Head of caudate nucleus (tissue), 42 donors: ENCODE data around the gene PXDN.
"Not testable (repeated sequence)": the region's sequence is repeated elsewhere in the genome, so short reads cannot be mapped to it uniquely, and the experiment has no call there.

Source experiments
- DNase-seq, 42 donors: peaks; one replicate each; pipeline versions ENCODE4 v3.0.0 to v3.0.0-alpha.2; 2020 to 2021; ENCODE audit warnings: mixed read lengths in 7 of 42
- intact Hi-C: fragments of 100-400 bp; cut with DNase I; formaldehyde crosslinking; loops from one replicate; pipeline ENCODE4 v1.15.0; 2022

PXDN gene

GRCh38 chr2:1731963-1732768 lies 12.1 kb downstream of the PXDN start:
- DNase-seq, result peak in 12 of 42 donors; percentile 2 to 35 (median 12)
- intact Hi-C loops, result no loop called here

DNA sequence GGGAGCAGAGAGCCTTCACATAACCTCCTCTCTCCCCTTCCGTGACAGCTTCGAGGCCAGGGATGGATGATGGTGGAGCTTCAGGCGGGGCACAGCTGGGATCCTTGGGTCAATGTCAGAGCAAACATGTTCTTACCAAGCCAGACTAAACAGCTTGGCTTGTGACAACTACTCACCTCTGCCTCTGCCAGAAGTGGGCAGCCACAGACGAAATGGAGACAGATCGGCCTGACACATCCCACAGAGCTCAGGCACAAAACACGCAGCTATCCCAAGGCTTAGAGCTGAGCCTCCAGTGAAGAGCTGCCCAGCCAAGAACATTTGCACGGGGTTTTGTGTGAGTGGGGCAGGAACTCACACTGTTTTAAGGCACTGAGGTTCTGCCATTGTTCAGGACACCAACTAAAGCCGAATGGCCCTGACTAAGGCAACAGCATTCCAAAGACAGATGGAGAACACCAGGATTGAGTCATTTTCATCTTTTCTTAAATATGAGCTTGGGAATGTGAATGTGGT lies 12.8 kb downstream of the PXDN start:
- intact Hi-C loops, result no loop called here
- DNase-seq, result peak in 11 of 42 donors; percentile 3 to 37 (median 15)

GRCh38 chr2:1730015-1730927 lies 14.0 kb downstream of the PXDN start:
- intact Hi-C loops, result no loop called here
- peak in 7 of 42 donors; percentile 0 to 36 (median 3) for DNase-seq

GRCh38 chr2:1729242-1729641 lies 15.1 kb downstream of the PXDN start:
- DNase-seq, result peak in 3 of 42 donors; percentile 1 to 16 (median 5)
- intact Hi-C loops, result no loop called here

DNA sequence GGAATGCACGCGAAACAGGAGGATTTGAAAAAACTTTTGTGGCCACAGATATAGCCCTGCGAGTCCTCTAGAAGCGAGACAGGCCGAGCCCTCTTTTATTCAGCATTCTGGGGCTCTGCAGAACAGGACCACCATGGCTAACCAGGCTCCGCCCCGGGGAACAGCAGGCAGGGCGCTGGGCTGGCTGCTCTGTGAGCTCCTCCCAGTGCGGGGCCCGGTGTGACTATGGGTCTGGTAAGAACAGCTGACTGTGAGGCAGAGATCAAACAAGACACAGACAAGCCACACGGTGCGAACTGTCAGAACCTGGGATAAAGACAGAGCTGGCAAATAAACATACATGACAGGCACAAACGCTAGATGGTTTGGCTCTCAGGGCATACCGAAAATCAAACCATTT lies 15.5 kb downstream of the PXDN start:
- DNase-seq, result peak in 10 of 42 donors; percentile 14 to 57 (median 32)

DNA sequence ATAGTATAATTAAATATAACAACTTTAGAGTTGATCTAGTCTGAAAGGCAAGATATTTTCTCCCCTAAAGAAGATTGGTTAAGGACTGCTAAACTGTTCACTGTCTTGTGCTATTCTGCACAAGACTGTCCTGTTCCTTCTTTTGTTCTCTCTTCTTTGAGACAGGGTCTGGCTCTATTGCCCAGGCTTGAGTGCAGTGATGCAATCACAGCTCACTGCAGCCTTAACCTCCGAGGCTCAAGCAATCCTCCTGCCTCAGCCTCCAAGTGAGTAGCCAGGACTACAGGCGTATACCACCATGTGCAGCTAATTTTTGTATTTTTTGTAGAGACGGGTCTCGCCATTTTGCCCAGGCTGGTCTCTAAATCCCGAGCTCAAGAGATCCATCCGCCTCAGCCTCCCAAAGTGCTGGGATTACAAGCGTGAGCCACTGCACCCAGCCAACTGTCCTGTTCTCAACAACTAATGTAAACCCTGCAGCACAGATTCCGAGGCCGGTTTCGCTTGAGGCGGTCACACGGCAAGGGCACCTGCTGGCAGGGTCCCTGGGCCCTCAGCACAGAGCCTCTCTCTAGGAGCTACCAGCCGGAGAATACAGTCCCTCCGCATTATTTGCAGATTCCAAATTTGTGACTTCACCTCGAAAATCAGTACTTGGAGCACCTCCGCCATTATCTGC lies 16.4 kb downstream of the PXDN start:
- intact Hi-C loops, result no loop called here
- DNase-seq, result peak in 9 of 42 donors; percentile 0 to 28 (median 10)

More for the DNA sequence above, 15.5 kb downstream of the PXDN start:
- intact Hi-C loops, result no loop called here

- intact Hi-C loops, result no loop called here
- DNase-seq, result peak in 6 of 42 donors; percentile 1 to 32 (median 14)
Measured at GRCh38 chr2:1727101-1727771, 17.1 kb downstream of the PXDN start.

DNA sequence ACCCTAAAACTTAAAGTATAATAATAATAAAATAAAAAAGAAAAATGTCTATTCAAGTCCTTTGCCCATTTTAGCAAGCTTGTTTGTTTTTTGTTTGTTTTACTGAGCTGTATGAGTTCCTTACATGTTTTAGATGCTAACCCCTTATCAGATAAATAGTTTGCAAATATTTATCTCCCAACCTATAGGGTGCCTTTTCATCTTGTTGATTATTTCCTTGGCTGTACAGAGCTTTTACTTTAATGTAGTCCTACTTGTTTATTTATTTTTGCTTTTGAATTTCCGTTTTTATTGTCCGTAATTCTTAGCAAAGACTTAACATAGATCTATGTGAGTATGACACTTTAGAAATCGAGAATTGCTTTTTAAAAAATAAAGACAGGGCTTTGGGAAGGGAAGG lies 17.8 kb downstream of the PXDN start:
- DNase-seq, result no peak
- intact Hi-C loops, result no loop called here

DNA sequence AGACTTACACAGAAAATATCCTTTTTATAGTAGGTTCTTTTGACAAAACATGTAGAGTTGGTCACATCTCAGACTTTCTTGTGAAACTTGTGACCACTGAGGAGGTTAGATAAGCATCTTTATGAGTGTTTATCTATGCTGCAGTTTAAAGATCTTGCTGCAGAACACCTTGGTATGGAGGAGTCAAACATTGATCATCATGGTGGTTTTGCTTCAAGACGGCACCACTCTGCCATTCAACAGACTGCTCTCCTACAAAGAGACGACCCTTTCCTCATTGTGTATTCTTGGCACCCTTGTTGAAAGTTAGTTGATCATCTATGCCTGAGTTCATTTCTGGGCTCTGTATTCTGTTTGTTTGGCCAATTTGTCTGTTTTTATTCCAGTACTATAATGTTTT lies 20.0 kb downstream of the PXDN start:
- DNase-seq, result peak in 3 of 42 donors; percentile 2 to 20 (median 4)
- intact Hi-C loops, result not testable (repeated sequence)

- DNase-seq, result no peak
- intact Hi-C loops, result no loop called here
Measured at GRCh38 chr2:1723397-1724042, 20.8 kb downstream of the PXDN start.

DNA sequence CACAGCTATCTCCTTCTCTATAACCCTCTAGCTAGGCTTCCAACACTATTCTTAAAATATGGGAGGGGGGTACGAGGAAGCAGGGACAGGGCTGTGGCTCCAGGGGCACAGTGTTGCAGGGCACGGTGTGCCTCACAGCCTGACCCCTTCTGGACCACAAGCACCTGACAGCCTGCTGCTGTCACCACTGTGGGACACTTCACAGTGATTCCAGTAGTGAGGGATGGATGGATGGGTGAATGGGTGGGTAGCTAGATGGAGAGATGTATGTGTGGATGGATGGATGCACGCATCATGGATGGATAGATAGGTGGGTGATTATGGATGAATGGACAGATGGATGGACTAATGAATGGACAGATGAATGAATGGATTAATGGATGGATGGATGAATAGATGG lies 21.6 kb downstream of the PXDN start:
- intact Hi-C loops, result no loop called here
- peak in 1 of 42 donors; percentile 29 for DNase-seq

- peak in 3 of 42 donors; percentile 1 to 17 (median 15) for DNase-seq
- intact Hi-C loops, result no loop called here
Measured at GRCh38 chr2:1721706-1722646, 22.3 kb downstream of the PXDN start.

- peak in 3 of 42 donors; percentile 2 to 26 (median 5) for DNase-seq
- intact Hi-C loops, result no loop called here
Measured at GRCh38 chr2:1718339-1719220, 25.7 kb downstream of the PXDN start.

DNA sequence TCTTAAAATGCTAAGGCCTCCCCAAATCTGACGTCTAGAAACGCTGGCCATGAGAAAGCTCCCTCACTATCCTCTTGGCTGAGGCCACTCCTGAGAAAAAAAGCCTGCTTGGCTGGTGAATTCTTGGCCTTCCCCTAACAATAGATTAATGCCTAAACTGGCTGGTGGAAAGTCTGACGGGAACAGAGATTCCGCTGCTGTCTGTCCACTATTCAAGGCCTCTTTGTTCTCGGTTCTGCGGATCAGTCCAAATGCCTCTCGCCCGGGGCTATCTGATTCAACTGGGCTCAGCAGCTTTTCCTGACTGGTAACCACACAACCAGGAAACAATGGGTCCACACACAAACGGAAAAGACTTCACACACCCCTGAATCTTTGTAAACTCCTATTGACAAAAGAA lies 27.2 kb downstream of the PXDN start:
- intact Hi-C loops, result no loop called here
- DNase-seq, result peak in 27 of 42 donors; percentile 21 to 76 (median 49)

DNA sequence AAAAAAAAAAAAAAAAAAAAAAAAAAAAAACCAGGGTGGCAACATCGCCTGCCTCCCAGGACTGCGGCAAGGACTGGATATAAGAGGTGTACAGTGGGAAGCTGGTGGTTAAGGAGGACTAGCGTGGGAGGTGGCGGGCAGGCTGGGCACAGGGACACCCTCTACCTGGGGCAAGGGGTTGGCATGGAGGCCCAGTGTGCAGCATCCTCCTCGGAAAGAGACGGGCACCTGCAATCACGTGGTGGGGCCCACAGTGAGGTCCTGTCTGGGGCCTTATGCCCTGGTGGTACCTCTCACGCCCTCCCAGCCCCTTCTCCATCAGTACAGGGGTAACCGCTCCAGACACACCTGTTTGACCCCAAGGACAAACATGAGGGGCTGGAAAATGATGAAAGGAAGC lies 27.9 kb downstream of the PXDN start:
- intact Hi-C loops, result no loop called here
- peak in 1 of 42 donors; percentile 28 for DNase-seq

DNA sequence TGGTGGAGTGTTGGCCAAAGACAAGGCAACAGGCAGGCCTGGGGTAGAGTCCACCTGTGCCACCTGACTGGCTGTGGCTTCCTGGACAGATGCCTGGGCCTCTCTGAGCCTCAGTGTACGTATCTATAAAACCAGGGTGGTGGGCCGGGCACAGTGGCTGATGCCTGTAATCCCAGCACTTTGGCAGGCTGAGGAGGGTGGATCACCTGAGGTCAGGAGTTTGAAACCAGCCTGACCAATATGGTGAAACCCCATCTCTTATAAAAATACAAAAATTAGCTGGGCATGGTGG lies 28.4 kb downstream of the PXDN start:
- intact Hi-C loops, DNase-seq: not testable (repeated sequence)
